A549 treated with CORT108297 at 1 μM for 4 hours (cell line): ENCODE data around the gene QRICH2. TPM values are rescaled to one million over a fixed set of nuclear protein-coding genes. Genes with fewer than 3 reads are reported as not detected.

Experiments
- total RNA-seq: library from RNA; stranded (reverse); fragments of 200-300 nt; extraction: Qiagen RNA extraction; gene quantifications from 5 replicates; pipeline ENCODE4 v1.2.3, GENCODE V29; 2022

Gene QRICH2, protein sequence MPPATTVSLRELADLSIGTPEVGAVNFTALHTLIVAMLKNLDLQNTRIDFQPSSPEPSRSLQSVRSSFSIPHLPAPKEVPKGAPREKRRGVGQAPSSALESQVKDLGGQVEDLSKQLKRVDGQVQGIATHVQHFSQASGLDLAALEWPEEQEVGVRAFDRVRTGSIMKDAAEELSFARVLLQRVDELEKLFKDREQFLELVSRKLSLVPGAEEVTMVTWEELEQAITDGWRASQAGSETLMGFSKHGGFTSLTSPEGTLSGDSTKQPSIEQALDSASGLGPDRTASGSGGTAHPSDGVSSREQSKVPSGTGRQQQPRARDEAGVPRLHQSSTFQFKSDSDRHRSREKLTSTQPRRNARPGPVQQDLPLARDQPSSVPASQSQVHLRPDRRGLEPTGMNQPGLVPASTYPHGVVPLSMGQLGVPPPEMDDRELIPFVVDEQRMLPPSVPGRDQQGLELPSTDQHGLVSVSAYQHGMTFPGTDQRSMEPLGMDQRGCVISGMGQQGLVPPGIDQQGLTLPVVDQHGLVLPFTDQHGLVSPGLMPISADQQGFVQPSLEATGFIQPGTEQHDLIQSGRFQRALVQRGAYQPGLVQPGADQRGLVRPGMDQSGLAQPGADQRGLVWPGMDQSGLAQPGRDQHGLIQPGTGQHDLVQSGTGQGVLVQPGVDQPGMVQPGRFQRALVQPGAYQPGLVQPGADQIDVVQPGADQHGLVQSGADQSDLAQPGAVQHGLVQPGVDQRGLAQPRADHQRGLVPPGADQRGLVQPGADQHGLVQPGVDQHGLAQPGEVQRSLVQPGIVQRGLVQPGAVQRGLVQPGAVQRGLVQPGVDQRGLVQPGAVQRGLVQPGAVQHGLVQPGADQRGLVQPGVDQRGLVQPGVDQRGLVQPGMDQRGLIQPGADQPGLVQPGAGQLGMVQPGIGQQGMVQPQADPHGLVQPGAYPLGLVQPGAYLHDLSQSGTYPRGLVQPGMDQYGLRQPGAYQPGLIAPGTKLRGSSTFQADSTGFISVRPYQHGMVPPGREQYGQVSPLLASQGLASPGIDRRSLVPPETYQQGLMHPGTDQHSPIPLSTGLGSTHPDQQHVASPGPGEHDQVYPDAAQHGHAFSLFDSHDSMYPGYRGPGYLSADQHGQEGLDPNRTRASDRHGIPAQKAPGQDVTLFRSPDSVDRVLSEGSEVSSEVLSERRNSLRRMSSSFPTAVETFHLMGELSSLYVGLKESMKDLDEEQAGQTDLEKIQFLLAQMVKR (N-terminal part only)
- 0.83 to 1.7 TPM (median 1.2 TPM) in 5 replicates for total RNA-seq

GRCh38 chr17:76307966-76308338 is at the start of gene QRICH2:
Gene QRICH2 (minus strand): TSS chr17:76308276. CDS start chr17:76307998, 278 bp downstream.

GRCh38 chr17:76353599-76354316 is 45.7 kb upstream of the QRICH2 start, which contains the start of gene PRPSAP1:
Gene PRPSAP1 (minus strand): TSS chr17:76353916. CDS start chr17:76353703, 213 bp downstream.

DNA sequence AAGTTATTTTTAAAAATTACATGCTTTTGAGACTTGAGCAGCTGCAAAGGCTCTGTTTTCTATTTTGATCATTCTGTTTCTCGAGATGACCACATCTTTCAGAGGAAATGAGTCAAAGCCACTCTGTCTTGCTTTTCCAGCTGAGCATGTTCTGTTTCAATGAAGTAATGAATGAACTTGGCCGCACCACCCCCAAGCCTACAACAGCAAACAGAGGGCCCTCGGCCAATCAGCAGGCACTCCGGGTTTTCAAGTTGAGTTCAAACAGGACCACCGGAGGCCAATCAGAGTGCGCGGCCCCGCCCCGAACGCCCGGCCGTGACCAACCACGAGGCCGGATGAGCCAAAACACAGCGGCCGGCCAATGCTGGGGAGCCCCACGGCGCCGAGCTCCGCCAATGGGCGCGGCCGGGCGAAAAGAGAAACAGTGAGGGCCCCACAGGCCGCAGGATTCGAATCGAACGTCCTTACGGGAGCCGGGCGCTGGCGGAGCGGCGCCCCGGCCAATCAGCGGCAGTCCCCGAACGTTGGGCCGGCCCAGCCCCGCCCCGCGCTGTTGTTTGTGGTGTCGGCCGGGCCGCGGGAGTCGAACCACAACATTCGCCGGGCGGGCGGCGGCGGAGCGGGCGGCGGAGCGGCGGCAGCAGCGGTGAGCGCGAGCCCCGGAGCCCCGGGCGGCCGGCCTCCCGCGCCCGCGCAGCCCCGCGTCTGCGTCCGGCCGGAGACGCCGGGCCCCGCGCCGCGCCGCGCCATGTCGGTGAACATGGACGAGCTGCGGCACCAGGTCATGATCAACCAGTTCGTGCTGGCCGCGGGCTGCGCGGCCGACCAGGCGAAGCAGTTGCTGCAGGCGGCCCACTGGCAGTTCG is 43.1 kb downstream of the QRICH2 start, which contains the start of gene UBALD2:
UBALD2 (plus strand) TSS at position 594 of the 869 bp plus-strand sequence; CDS start at position 752, 158 bp downstream.

DNA sequence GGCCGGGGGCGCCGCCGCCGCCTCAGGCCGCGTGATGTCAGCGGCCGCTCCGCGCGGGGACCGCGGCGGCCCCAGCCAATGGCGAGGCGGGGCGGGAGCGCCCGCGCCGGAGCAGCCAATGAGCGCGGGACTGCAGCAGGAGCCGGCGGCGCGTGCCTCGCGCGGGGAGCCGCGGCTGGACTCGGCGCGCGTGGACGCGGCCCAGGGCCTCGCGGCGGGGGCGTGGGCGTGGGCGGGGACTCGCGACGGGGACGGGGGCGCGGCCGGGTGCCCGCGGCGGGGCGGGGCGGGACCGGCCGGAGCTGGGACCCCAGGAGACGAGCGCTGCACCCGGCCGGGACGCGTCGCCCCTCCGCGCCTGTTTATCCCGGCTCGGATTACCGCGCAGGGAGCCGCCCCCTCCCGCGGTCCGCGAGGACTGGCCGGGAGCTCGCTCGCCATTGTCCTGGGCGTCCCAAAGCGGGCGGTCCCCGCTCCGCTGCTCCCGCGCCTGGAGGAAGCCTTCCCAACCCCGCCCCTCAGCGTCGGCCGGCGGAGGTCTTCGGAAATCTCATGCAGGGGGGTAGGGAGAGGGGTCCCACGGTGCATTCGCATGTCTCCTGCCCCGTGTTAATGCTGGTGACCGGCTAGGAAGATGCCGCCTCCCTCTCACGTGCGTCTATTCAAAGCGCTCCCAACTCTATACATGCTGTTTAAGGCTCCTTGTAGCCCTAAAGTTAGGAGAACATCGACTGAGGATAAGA is 67.4 kb downstream of the QRICH2 start, which contains the start of gene RNF157:
RNF157 (minus strand) TSS at position 33 of the 743 bp plus-strand sequence. CDS start 253 bp downstream, outside the sequence.

Other genes starting within 250 kb of the QRICH2 start
- 80.7 to 88.7 TPM (median 82.3 TPM) in 5 replicates for gene SRP68, start 235.8 kb downstream of the QRICH2 start, total RNA-seq
- gene GALR2, start 233.5 kb downstream of the QRICH2 start, total RNA-seq = 0.53 to 2.2 TPM (median 1.5 TPM) in 5 replicates
- 0.16 to 0.35 TPM (median 0.29 TPM) in 5 replicates for gene ZACN, start 229.1 kb downstream of the QRICH2 start, total RNA-seq
- 55.3 to 69.2 TPM (median 63.5 TPM) in 5 replicates for gene EXOC7, start 204.5 kb downstream of the QRICH2 start, total RNA-seq
- 0.21 to 0.50 TPM (median 0.40 TPM) in 5 replicates for gene FOXJ1, start 167.0 kb downstream of the QRICH2 start, total RNA-seq
- 5.1 to 6.0 TPM (median 5.7 TPM) in 5 replicates for gene RNF157, start 67.8 kb downstream of the QRICH2 start, total RNA-seq
- gene UBALD2, start 42.9 kb downstream of the QRICH2 start, total RNA-seq = 43.1 to 93.0 TPM (median 88.6 TPM) in 5 replicates
- gene PRPSAP1, start 45.6 kb upstream of the QRICH2 start, total RNA-seq = 53.3 to 68.3 TPM (median 63.3 TPM) in 5 replicates
- 41.3 to 64.7 TPM (median 57.3 TPM) in 5 replicates for gene SPHK1, start 76.3 kb upstream of the QRICH2 start, total RNA-seq
- 26.0 to 35.9 TPM (median 34.4 TPM) in 5 replicates for gene UBE2O, start 144.9 kb upstream of the QRICH2 start, total RNA-seq
- gene AANAT, start 159.3 kb upstream of the QRICH2 start, total RNA-seq = 0.15 to 0.33 TPM (median 0.22 TPM) in 5 replicates
- 55.1 to 74.7 TPM (median 68.7 TPM) in 5 replicates for gene RHBDF2, start 193.1 kb upstream of the QRICH2 start, total RNA-seq
- gene CYGB, start 229.4 kb upstream of the QRICH2 start, total RNA-seq = 0.91 to 1.8 TPM (median 1.1 TPM) in 5 replicates
- gene PRCD, start 231.8 kb upstream of the QRICH2 start, total RNA-seq = 0.22 TPM in 1 of 5 replicates, not detected in the others